ENCODE measurements around the gene NCAN. TPM values are rescaled to one million over a fixed set of nuclear protein-coding genes. Genes with fewer than 3 reads are reported as not detected.
A peak's percentile ranks its signal among the peaks of the same experiment; 100 is the strongest.

NCAN gene
- total and polyA plus RNA-seq, 9 of the 15 experiments (the other 6 are each of a cell fraction or from before 2014, with no cell fraction given) = 0.04 TPM; not detected in 8

DNA sequence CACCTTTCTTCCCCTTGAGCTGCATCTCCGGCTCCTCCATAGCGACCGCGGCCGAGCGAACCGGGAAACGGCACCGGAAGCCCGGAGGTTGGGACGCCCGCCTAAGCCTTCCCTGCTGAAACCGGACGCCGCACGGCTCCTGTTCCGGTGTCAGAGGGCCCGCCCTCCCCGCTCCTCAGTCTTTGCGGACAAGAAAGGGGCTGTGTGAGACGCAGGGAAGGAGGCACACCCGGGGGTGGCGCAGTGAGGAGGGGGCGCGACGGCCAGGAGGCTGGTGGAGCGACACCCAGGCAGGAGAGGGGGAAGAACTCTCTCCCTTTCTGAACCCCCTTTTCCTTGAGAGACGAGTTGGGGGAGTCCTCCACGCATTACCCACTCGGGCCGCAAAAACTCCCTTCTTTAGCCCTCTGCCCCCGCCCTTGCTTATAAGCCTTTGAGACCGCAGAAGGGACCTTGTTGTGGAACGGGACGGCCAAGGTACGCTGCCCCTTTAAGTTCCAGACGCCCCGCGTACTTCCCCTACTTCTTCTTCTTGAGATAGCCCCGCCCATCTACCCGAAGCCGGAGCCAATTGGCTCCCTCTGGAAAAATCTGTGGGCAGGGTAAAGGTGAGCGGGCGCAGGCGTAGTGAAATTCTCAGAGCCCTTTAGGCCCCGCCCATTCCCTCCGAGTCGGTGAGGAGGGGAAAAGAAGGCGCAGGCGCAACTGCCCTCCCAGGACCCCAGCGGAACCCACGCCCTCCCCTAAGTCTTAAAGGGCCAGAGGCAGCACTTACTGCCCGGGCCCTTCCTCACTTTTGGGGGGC lies 19.5 kb upstream of the NCAN start, which contains the start of the genes BORCS8 and RFXANK (continued):
- TF ChIP-seq, protein P1, sequence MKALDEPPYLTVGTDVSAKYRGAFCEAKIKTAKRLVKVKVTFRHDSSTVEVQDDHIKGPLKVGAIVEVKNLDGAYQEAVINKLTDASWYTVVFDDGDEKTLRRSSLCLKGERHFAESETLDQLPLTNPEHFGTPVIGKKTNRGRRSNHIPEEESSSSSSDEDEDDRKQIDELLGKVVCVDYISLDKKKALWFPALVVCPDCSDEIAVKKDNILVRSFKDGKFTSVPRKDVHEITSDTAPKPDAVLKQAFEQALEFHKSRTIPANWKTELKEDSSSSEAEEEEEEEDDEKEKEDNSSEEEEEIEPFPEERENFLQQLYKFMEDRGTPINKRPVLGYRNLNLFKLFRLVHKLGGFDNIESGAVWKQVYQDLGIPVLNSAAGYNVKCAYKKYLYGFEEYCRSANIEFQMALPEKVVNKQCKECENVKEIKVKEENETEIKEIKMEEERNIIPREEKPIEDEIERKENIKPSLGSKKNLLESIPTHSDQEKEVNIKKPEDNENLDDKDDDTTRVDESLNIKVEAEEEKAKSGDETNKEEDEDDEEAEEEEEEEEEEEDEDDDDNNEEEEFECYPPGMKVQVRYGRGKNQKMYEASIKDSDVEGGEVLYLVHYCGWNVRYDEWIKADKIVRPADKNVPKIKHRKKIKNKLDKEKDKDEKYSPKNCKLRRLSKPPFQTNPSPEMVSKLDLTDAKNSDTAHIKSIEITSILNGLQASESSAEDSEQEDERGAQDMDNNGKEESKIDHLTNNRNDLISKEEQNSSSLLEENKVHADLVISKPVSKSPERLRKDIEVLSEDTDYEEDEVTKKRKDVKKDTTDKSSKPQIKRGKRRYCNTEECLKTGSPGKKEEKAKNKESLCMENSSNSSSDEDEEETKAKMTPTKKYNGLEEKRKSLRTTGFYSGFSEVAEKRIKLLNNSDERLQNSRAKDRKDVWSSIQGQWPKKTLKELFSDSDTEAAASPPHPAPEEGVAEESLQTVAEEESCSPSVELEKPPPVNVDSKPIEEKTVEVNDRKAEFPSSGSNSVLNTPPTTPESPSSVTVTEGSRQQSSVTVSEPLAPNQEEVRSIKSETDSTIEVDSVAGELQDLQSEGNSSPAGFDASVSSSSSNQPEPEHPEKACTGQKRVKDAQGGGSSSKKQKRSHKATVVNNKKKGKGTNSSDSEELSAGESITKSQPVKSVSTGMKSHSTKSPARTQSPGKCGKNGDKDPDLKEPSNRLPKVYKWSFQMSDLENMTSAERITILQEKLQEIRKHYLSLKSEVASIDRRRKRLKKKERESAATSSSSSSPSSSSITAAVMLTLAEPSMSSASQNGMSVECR (CRISPR knock-in tag; IDR thresholded peaks at IDR 0.05) = peak; percentile 96
- TF ChIP-seq NR1H2 (CRISPR knock-in tag; IDR thresholded peaks at IDR 0.05) (no peak), ZNF253 (CRISPR knock-in tag; conservative IDR thresholded peaks at IDR 0.05) (no peak), BRD9 (IDR thresholded peaks at IDR 0.05; ENCODE audit: low read depth, partially characterized antibody) (peak; percentile 40), RHOXF2B (CRISPR knock-in tag; conservative IDR thresholded peaks at IDR 0.05) (no peak), ESRRA (IDR thresholded peaks at IDR 0.05; ENCODE audit: borderline replicate concordance, low read depth) (peak; percentile 74; the same call in 1 of the 2 replicates), DIDO1 (tag; IDR thresholded peaks at IDR 0.05; ENCODE audit: low read depth) (peak; percentile 87), SIX5 (IDR thresholded peaks at IDR 0.05; ENCODE audit: borderline replicate concordance in 1 of 2, insufficient read depth in 1 of 2, low read depth in 1 of 2, low read length in 2 of 2) (peak; percentile 52 to 65; a peak in 3 of 4 replicates), CBX3 (IDR thresholded peaks at IDR 0.05; ENCODE audit: borderline replicate concordance in 1 of 2, low read length in 2 of 2) (peak in 1 of 2 experiments; percentile 61; a peak in 1 of 3 replicates), HLTF (IDR thresholded peaks at IDR 0.05) (peak; percentile 87; the same call in 1 of the 2 replicates), DNMT1 (IDR thresholded peaks at IDR 0.05) (no peak), HDAC8 (tag; IDR thresholded peaks at IDR 0.05) (0 out of 2 replicates have a peak, but pooled peaks have one; percentile 43), GTF2F1 (IDR thresholded peaks at IDR 0.05; ENCODE audit: low read depth, low read length) (peak; percentile 29; the same call in 1 of the 2 replicates), SPI1 (IDR thresholded peaks at IDR 0.05; ENCODE audit: borderline replicate concordance, low read depth, low read length) (peak; percentile 14; the same call in 1 of the 2 replicates), HES1 (IDR thresholded peaks at IDR 0.05; ENCODE audit: low read depth) (no peak)
- TF ChIP-seq, protein P2, sequence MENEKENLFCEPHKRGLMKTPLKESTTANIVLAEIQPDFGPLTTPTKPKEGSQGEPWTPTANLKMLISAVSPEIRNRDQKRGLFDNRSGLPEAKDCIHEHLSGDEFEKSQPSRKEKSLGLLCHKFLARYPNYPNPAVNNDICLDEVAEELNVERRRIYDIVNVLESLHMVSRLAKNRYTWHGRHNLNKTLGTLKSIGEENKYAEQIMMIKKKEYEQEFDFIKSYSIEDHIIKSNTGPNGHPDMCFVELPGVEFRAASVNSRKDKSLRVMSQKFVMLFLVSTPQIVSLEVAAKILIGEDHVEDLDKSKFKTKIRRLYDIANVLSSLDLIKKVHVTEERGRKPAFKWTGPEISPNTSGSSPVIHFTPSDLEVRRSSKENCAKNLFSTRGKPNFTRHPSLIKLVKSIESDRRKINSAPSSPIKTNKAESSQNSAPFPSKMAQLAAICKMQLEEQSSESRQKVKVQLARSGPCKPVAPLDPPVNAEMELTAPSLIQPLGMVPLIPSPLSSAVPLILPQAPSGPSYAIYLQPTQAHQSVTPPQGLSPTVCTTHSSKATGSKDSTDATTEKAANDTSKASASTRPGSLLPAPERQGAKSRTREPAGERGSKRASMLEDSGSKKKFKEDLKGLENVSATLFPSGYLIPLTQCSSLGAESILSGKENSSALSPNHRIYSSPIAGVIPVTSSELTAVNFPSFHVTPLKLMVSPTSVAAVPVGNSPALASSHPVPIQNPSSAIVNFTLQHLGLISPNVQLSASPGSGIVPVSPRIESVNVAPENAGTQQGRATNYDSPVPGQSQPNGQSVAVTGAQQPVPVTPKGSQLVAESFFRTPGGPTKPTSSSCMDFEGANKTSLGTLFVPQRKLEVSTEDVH (IDR thresholded peaks at IDR 0.05; ENCODE audit: low read depth, partially characterized antibody) = peak; percentile 91
- TF ChIP-seq, protein P3, sequence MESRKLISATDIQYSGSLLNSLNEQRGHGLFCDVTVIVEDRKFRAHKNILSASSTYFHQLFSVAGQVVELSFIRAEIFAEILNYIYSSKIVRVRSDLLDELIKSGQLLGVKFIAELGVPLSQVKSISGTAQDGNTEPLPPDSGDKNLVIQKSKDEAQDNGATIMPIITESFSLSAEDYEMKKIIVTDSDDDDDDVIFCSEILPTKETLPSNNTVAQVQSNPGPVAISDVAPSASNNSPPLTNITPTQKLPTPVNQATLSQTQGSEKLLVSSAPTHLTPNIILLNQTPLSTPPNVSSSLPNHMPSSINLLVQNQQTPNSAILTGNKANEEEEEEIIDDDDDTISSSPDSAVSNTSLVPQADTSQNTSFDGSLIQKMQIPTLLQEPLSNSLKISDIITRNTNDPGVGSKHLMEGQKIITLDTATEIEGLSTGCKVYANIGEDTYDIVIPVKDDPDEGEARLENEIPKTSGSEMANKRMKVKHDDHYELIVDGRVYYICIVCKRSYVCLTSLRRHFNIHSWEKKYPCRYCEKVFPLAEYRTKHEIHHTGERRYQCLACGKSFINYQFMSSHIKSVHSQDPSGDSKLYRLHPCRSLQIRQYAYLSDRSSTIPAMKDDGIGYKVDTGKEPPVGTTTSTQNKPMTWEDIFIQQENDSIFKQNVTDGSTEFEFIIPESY (CRISPR knock-in tag; IDR thresholded peaks at IDR 0.05) = 0 out of 2 replicates have a peak, but pooled peaks have one; percentile 10

Measured in K562 (cell line).